ENCODE data around the gene MAOA.

Gene MAOA

GRCh38 chrX:43785930-43786591 lies 130.0 kb downstream of the MAOA start:
- no peak for DNase-seq (ENCODE audit: low read depth)
